Heart left ventricle (tissue), 13 donors: ENCODE data around the gene CCDC68.

Experiments used
- CTCF ChIP-seq, 12 donors: fragments of 200-600 bp; sonication (generic) in 4 of 12; IDR thresholded peaks; one replicate each; pipeline versions ENCODE4 v1.5.0 to v1.8.0; 2018 to 2022; ENCODE audit warnings: antibody characterized with exemption in 12 of 12, mild to moderate bottlenecking in 5 of 12
- POLR2A ChIP-seq, 2 donors: fragments of 450-650 bp; IDR thresholded peaks; one replicate each; pipeline ENCODE4 v1.6.1; 2017; ENCODE audit warnings: antibody characterized with exemption in 2 of 2, mild to moderate bottlenecking in 2 of 2, moderate library complexity in 2 of 2
- donor health status: ischemic (EF 13 %, LVEDD 7.1; RV severe dilation, severe dysfunction).
- donor health status: DM: no; HTN: yes; CAD: no.
- donor health status: DM: no; HTN: no; CAD: no.
- donor health status: ischemic (EF 25% LVEDD 6.9; RV normal size, moderate dysfunction).
- donor health status: ischemic (EF 25% LVEDD 5.7; RV mildly dilated, moderate dysfunction).
- donor health status: ischemic (EF 35%, LVEDD 5.7; RV mildly dilated, moderate dysfunction).
- donor health status: nonischemic (EF 11% LVEDD 7.7; RV severe dilation, severe dysfunction).
- donor health status: DM: yes; HTN: yes; CAD: no.
- donor health status: PGD.
- donor health status: ischemic (EF 29% LVEDD 5.4; RV normal size, mild dysfunction).
- donor health status: nonischemic (EF 23%, LVEDD 6.1; RV moderate dilation, normal function).

- TF ChIP-seq CTCF (IDR thresholded peaks at IDR 0.05) (no peak), POLR2A (IDR thresholded peaks at IDR 0.05) (no peak)
Observed at GRCh38 chr18:54956506-54956905, 2.8 kb downstream of the CCDC68 start.
